ENCODE results near the gene FEZ2. TPM values are rescaled to one million over a fixed set of nuclear protein-coding genes. Genes with fewer than 3 reads are reported as not detected.

Gene FEZ2
- polyA plus RNA-seq, 1 of the 3 experiments (the other 2 are of a cell fraction), result 37.2 TPM

- H3K9ac ChIP-seq, result peak overlapping the region; percentile 42
- no peak for DNase-seq
- H2AFZ ChIP-seq (ENCODE audit: low read depth), result no peak overlapping the region
- ChIA-PET CTCF (interaction anchor here (0.5 kb wide), 1 partner anchor 20 kb away, joined by 3 read pairs; no protein-coding TSS in a partner anchor), POLR2A (no interaction called here)
- no peaks in the 10 kb centered on the region for H4K20me1 ChIP-seq (ENCODE audit: insufficient read depth)
- H3K4me3 ChIP-seq (ENCODE audit: low read depth in 2 of 2, low read length in 1 of 2), result no peak overlapping the region
- peaks cover 0 to 56% of the 10 kb centered on the region in 2 experiments; a peak in 3 of 4 replicates for H3K4me1 ChIP-seq (ENCODE audit: control insufficient read depth in 1 of 2, insufficient read depth in 2 of 2, low read depth in 1 of 2, low read length in 1 of 2)
- H3K9me3 ChIP-seq, result no peaks in the 10 kb centered on the region
- 93% methylated on average over 3 of the region's 3 CpGs for WGBS (ENCODE audit: low lambda C conversion rate)
- peaks cover 56% of the 10 kb centered on the region for H3K79me2 ChIP-seq (ENCODE audit: insufficient read depth)
- H3K27ac ChIP-seq (ENCODE audit: low read depth in 2 of 2, low read length in 1 of 2), result peak overlapping the region in 1 of 2 experiments; percentile 98; a peak in 2 of 4 replicates
- no peak overlapping the region for H3K4me2 ChIP-seq
- peaks cover 99% of the 10 kb centered on the region for H3F3A ChIP-seq (replicated peaks; ENCODE audit: insufficient read depth)
- no peaks in the 10 kb centered on the region for H3K9me2 ChIP-seq
- no peaks in the 10 kb centered on the region for H3K27me3 ChIP-seq (ENCODE audit: insufficient read depth)
- H3K36me3 ChIP-seq (replicated peaks in 1 of 2; ENCODE audit: control insufficient read depth in 1 of 2, insufficient read depth in 2 of 2, low read length in 1 of 2), result peaks cover 78 to 79% of the 10 kb centered on the region in 2 experiments
- TF ChIP-seq MXI1 (IDR thresholded peaks at IDR 0.05; ENCODE audit: low read depth, low read length) (no peak), FOSL2 (IDR thresholded peaks at IDR 0.05; ENCODE audit: borderline replicate concordance, low read depth) (no peak), GABPA (IDR thresholded peaks at IDR 0.05; ENCODE audit: low read depth) (no peak), NRF1 (IDR thresholded peaks at IDR 0.05; ENCODE audit: low read depth, low read length) (no peak), FOXM1 (IDR thresholded peaks at IDR 0.05; ENCODE audit: low read depth) (no peak), MEF2A (IDR thresholded peaks at IDR 0.05; ENCODE audit: borderline replicate concordance, low read depth) (no peak), MAX (IDR thresholded peaks at IDR 0.05; ENCODE audit: low read depth) (no peak), TEAD4 (IDR thresholded peaks at IDR 0.05; ENCODE audit: borderline replicate concordance, insufficient read depth) (no peak)
Measured at GRCh38 chr2:36555789-36556188, 42.2 kb downstream of the FEZ2 start.

- peaks cover 76 to 80% of the 10 kb centered on the region in 2 experiments for H3K36me3 ChIP-seq (replicated peaks in 1 of 2; ENCODE audit: control insufficient read depth in 1 of 2, insufficient read depth in 2 of 2, low read length in 1 of 2)
- H3K27ac ChIP-seq (ENCODE audit: low read depth in 2 of 2, low read length in 1 of 2), result peak overlapping the region in 1 of 2 experiments; percentile 98; a peak in 2 of 4 replicates
- ChIA-PET CTCF (no interaction called here), POLR2A (no interaction called here)
- no peaks in the 10 kb centered on the region for H3K9me2 ChIP-seq
- no peak overlapping the region for H3K4me2 ChIP-seq
- no peaks in the 10 kb centered on the region for H3K27me3 ChIP-seq (ENCODE audit: insufficient read depth)
- no peak overlapping the region for H2AFZ ChIP-seq (ENCODE audit: low read depth)
- no peaks in the 10 kb centered on the region for H4K20me1 ChIP-seq (ENCODE audit: insufficient read depth)
- whole genome bisulfite sequencing (ENCODE audit: low lambda C conversion rate), result 100% methylated on average over 1 of the region's 1 CpG
- peaks cover 2 to 47% of the 10 kb centered on the region in 2 experiments for H3K4me1 ChIP-seq (ENCODE audit: control insufficient read depth in 1 of 2, insufficient read depth in 2 of 2, low read depth in 1 of 2, low read length in 1 of 2)
- peaks cover 99% of the 10 kb centered on the region for H3F3A ChIP-seq (replicated peaks; ENCODE audit: insufficient read depth)
- no peak overlapping the region for H3K4me3 ChIP-seq (ENCODE audit: low read depth in 2 of 2, low read length in 1 of 2)
- DNase-seq, result no peak
- H3K9me3 ChIP-seq, result no peaks in the 10 kb centered on the region
- H3K9ac ChIP-seq, result no peak overlapping the region
- peaks cover 54% of the 10 kb centered on the region for H3K79me2 ChIP-seq (ENCODE audit: insufficient read depth)
- no peak for TF ChIP-seq POLR2AphosphoS5 (IDR thresholded peaks at IDR 0.05; ENCODE audit: low read depth, low read length)
- no peak for TF ChIP-seq SIN3A (IDR thresholded peaks at IDR 0.05; ENCODE audit: borderline replicate concordance, low read depth, low read length)
- no peak for TF ChIP-seq USF2 (IDR thresholded peaks at IDR 0.05; ENCODE audit: borderline replicate concordance, low read depth, low read length)
- no peak for TF ChIP-seq FOXM1 (IDR thresholded peaks at IDR 0.05; ENCODE audit: low read depth)
- TF ChIP-seq JUND (IDR thresholded peaks at IDR 0.05), result no peak
- TF ChIP-seq FOXJ3 (CRISPR knock-in tag; IDR thresholded peaks at IDR 0.05), result no peak
- no peak for TF ChIP-seq USF1 (IDR thresholded peaks at IDR 0.05; ENCODE audit: borderline replicate concordance, low read depth)
- no peak for TF ChIP-seq FOSL2 (IDR thresholded peaks at IDR 0.05; ENCODE audit: borderline replicate concordance, low read depth)
- TF ChIP-seq TCF12 (IDR thresholded peaks at IDR 0.05), result no peak
- TF ChIP-seq CTCF (IDR thresholded peaks at IDR 0.05), result no peak
- no peak for TF ChIP-seq GATA2 (CRISPR knock-in tag; IDR thresholded peaks at IDR 0.05)
- no peak for TF ChIP-seq TAF1 (IDR thresholded peaks at IDR 0.05; ENCODE audit: borderline replicate concordance, low read depth, low read length)
- TF ChIP-seq GABPA (IDR thresholded peaks at IDR 0.05; ENCODE audit: low read depth), result no peak
- TF ChIP-seq MAX (IDR thresholded peaks at IDR 0.05; ENCODE audit: low read depth), result no peak
- TF ChIP-seq IRF3 (IDR thresholded peaks at IDR 0.05; ENCODE audit: low read depth, low read length), result no peak
- no peak for TF ChIP-seq RXRA (IDR thresholded peaks at IDR 0.05; ENCODE audit: borderline replicate concordance, low read depth)
- TF ChIP-seq EZH2phosphoT487 (IDR thresholded peaks at IDR 0.05; ENCODE audit: borderline replicate concordance, low read depth), result no peak
- TF ChIP-seq MXI1 (IDR thresholded peaks at IDR 0.05; ENCODE audit: low read depth, low read length), result no peak
- TF ChIP-seq NRF1 (IDR thresholded peaks at IDR 0.05; ENCODE audit: low read depth, low read length), result no peak
Measured at GRCh38 chr2:36554531-36554930, 43.4 kb downstream of the FEZ2 start.
